HG02623 (cell line): ENCODE measurements around the gene BRAT1.
"Not testable (repeated sequence)": the region's sequence is repeated elsewhere in the genome, so short reads cannot be mapped to it uniquely, and the experiment has no call there.

Experiments used
- ATAC-seq: cut with Tn5 transposase; IDR thresholded peaks from one replicate; pipeline ENCODE4 v1.9.1; 2021; ENCODE audit warnings: moderate library complexity; ENCODE audit not compliant: unreplicated experiment

BRAT1 gene

GRCh38 chr7:2539031-2539911 lies 16.1 kb downstream of the BRAT1 start:
- ATAC-seq = no peak

- ATAC-seq = no peak
Observed at GRCh38 chr7:2537981-2538851, 17.1 kb downstream of the BRAT1 start.

- not testable (repeated sequence) for ATAC-seq
Observed at GRCh38 chr7:2535872-2536627, 19.3 kb downstream of the BRAT1 start.

GRCh38 chr7:2534214-2534613 lies 21.1 kb downstream of the BRAT1 start:
- not testable (repeated sequence) for ATAC-seq

- ATAC-seq = not testable (repeated sequence)
Observed at GRCh38 chr7:2533566-2533965, 21.8 kb downstream of the BRAT1 start.

GRCh38 chr7:2532816-2533215 lies 22.5 kb downstream of the BRAT1 start:
- ATAC-seq = not testable (repeated sequence)

GRCh38 chr7:2532199-2532772 lies 23.0 kb downstream of the BRAT1 start:
- not testable (repeated sequence) for ATAC-seq

- ATAC-seq = not testable (repeated sequence)
Observed at GRCh38 chr7:2531796-2532110, 23.6 kb downstream of the BRAT1 start.

- not testable (repeated sequence) for ATAC-seq
Observed at GRCh38 chr7:2530994-2531795, 24.1 kb downstream of the BRAT1 start.

- no peak for ATAC-seq
Observed at GRCh38 chr7:2530071-2530987, 25.0 kb downstream of the BRAT1 start.

GRCh38 chr7:2529161-2530070 lies 25.9 kb downstream of the BRAT1 start:
- no peak for ATAC-seq

- ATAC-seq = no peak
Observed at GRCh38 chr7:2528481-2529095, 26.7 kb downstream of the BRAT1 start.

GRCh38 chr7:2527505-2528467 lies 27.5 kb downstream of the BRAT1 start:
- ATAC-seq = no peak

GRCh38 chr7:2526659-2527504 lies 28.4 kb downstream of the BRAT1 start:
- no peak for ATAC-seq
